NCI-H345 treated with DMSO at 0.1 percent for 48 hours (cell line): ENCODE data around the gene CDK5RAP3.
"Not testable (repeated sequence)": the region's sequence is repeated elsewhere in the genome, so short reads cannot be mapped to it uniquely, and the experiment has no call there.

ENCODE experiments used
- DNase-seq: peaks from one replicate; lab custom pipeline; 2025; ENCODE audit not compliant: unreplicated experiment; lab: John Stamatoyannopoulos, UW

The CDK5RAP3 gene

GRCh38 chr17:47973541-47973940 lies 2.6 kb downstream of the CDK5RAP3 start:
- DNase-seq, result peak; percentile 80

- DNase-seq, result no peak
These were observed 4.4 kb downstream of the CDK5RAP3 start for GRCh38 chr17:47975189-47975822.

- DNase-seq, result no peak
These were observed 4.9 kb downstream of the CDK5RAP3 start for GRCh38 chr17:47975823-47976205.

- peak; percentile 4 for DNase-seq
These were observed 7.4 kb downstream of the CDK5RAP3 start for GRCh38 chr17:47978324-47978723.

- no peak for DNase-seq
These were observed 9.6 kb downstream of the CDK5RAP3 start for GRCh38 chr17:47980541-47980940.

- DNase-seq, result no peak
These were observed 10.5 kb downstream of the CDK5RAP3 start for GRCh38 chr17:47981462-47981861.

- no peak for DNase-seq
These were observed 11.2 kb downstream of the CDK5RAP3 start for GRCh38 chr17:47982091-47982617.

- no peak for DNase-seq
These were observed 11.9 kb downstream of the CDK5RAP3 start for GRCh38 chr17:47982645-47983390.

- DNase-seq, result no peak
These were observed 12.7 kb downstream of the CDK5RAP3 start for GRCh38 chr17:47983492-47984223.

GRCh38 chr17:47986520-47986919 lies 15.6 kb downstream of the CDK5RAP3 start:
- no peak for DNase-seq

- peak; percentile 55 for DNase-seq
These were observed 16.4 kb downstream of the CDK5RAP3 start for GRCh38 chr17:47987240-47987835.

- DNase-seq, result not testable (repeated sequence)
These were observed 17.5 kb downstream of the CDK5RAP3 start for GRCh38 chr17:47988445-47988844.

- DNase-seq, result no peak
These were observed 18.2 kb downstream of the CDK5RAP3 start for GRCh38 chr17:47989159-47989558.

GRCh38 chr17:47989700-47990099 lies 18.8 kb downstream of the CDK5RAP3 start:
- DNase-seq, result no peak

- no peak for DNase-seq
These were observed 20.2 kb downstream of the CDK5RAP3 start for GRCh38 chr17:47990962-47991731.

- no peak for DNase-seq
These were observed 21.3 kb downstream of the CDK5RAP3 start for GRCh38 chr17:47992216-47992615.

GRCh38 chr17:47993031-47993564 lies 22.2 kb downstream of the CDK5RAP3 start:
- DNase-seq, result no peak

GRCh38 chr17:47993964-47994363 lies 23.1 kb downstream of the CDK5RAP3 start:
- DNase-seq, result no peak

- no peak for DNase-seq
These were observed 23.8 kb downstream of the CDK5RAP3 start for GRCh38 chr17:47994724-47995123.

- no peak for DNase-seq
These were observed 24.5 kb downstream of the CDK5RAP3 start for GRCh38 chr17:47995241-47995935.
